ENCODE results near the gene CLCN5. TPM values are rescaled to one million over a fixed set of nuclear protein-coding genes. Genes with fewer than 3 reads are reported as not detected.

The CLCN5 gene
- total and polyA plus RNA-seq, 8 donors, result 0.31 to 13.8 (median 1.6) TPM

DNA sequence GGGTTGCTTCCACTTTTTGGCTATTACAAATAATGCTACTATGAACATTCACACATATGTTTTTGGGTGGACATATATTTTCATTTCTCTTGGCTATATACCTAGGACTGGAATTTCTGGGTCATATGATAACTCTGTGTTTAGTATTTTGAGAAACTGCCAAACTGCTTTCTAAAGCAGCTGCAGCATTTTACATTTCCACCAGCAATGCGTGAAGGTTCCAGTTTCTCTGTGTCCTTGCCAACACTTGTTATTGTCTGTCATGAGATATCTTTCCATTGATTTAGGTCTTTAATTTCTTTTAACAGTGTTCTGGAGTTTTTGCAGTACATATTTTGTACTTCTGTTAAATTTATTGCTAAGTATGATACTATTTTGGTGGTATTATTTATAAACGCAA, 48.3 kb downstream of the CLCN5 start:
- intact Hi-C loops (cut with DNase I; ENCODE audit: low total_unique reads), result no loop called here
- no peak for TF ChIP-seq EP300 (IDR thresholded peaks at IDR 0.05)
- no peak for TF ChIP-seq POLR2A (IDR thresholded peaks at IDR 0.05)
- no peak for TF ChIP-seq POLR2AphosphoS5 (IDR thresholded peaks at IDR 0.05)
- TF ChIP-seq, protein P1, sequence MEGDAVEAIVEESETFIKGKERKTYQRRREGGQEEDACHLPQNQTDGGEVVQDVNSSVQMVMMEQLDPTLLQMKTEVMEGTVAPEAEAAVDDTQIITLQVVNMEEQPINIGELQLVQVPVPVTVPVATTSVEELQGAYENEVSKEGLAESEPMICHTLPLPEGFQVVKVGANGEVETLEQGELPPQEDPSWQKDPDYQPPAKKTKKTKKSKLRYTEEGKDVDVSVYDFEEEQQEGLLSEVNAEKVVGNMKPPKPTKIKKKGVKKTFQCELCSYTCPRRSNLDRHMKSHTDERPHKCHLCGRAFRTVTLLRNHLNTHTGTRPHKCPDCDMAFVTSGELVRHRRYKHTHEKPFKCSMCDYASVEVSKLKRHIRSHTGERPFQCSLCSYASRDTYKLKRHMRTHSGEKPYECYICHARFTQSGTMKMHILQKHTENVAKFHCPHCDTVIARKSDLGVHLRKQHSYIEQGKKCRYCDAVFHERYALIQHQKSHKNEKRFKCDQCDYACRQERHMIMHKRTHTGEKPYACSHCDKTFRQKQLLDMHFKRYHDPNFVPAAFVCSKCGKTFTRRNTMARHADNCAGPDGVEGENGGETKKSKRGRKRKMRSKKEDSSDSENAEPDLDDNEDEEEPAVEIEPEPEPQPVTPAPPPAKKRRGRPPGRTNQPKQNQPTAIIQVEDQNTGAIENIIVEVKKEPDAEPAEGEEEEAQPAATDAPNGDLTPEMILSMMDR (IDR thresholded peaks at IDR 0.05), result no peak
- Histone ChIP-seq H3K4me1 (no peaks in the 10 kb centered on the region), H3K9me3 (peaks cover 0 to 10% (median 3%) of the 10 kb centered on the region in 4 donors), H3K36me3 (no peaks in the 10 kb centered on the region), H3K27ac (no peak overlapping the region), H3K27me3 (no peaks in the 10 kb centered on the region), H3K4me3 (no peak overlapping the region)
- no peak for DNase-seq
- 89 to 98% (median 94%) methylated on average over 2 of the region's 2 CpGs for WGBS, 5 donors

DNA sequence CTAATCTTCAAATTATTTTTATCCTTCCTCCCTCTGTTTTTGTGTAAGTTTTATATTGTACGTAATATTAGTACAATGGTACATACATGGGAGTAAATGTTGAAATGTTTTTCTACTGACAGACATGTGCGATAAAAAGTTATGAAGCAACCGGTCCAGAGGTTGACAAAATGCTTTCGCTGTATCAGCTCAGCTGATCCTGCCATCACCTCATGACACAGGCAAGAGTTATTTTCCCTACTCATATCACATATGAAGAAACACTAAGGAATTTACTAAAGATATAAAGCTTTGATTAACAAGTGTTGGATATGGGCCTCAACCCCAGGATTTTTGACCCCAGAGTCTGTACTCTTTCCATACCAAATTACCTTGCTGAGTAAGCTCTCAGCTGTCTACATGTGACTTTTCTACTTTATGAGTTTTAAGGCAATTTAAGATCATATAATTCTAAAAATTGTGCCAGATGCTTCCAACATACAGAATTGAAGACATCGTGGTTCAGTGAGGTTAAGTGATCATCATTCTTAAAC, 50.0 kb downstream of the CLCN5 start:
- Histone ChIP-seq H3K9me3 (peaks cover 0 to 10% (median 3%) of the 10 kb centered on the region in 4 donors), H3K4me3 (no peak overlapping the region), H3K36me3 (no peaks in the 10 kb centered on the region), H3K27me3 (no peaks in the 10 kb centered on the region), H3K27ac (no peak overlapping the region), H3K4me1 (no peaks in the 10 kb centered on the region)
- no peak for TF ChIP-seq POLR2A (IDR thresholded peaks at IDR 0.05)
- TF ChIP-seq POLR2AphosphoS5 (IDR thresholded peaks at IDR 0.05), result no peak
- TF ChIP-seq, protein P1 (IDR thresholded peaks at IDR 0.05), result no peak
- no peak for TF ChIP-seq EP300 (IDR thresholded peaks at IDR 0.05)
- DNase-seq, result no peak
- intact Hi-C loops (cut with DNase I; ENCODE audit: low total_unique reads), result no loop called here
- 89 to 93% (median 93%) methylated on average over 5 of the region's 5 CpGs for WGBS, 5 donors

DNA sequence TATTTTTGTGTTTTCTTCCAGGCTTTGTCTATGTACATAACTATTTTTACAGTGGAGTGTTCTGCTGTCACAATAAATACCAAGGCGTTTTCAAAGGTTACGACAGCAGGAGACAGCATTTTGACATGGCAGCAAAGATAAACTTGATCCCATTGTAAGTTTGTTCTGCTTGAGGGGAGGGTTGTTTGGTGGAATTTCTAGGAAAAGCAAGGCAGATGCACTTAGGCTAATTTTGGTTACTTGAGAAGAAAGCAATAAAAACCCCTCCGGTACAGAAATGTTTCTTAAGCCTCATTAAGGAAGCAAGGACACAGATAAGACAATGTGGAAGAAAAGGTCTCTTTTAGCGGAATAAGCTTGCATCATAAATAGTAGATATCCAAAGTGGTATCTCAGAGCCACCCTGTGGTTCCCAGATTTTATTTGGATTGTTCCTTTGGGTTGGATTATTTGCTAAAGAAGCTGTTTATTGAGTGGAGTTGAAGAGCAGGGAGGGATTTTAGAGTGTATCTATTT, 54.3 kb downstream of the CLCN5 start:
- WGBS, 5 donors, result 75 to 93% (median 82%) methylated on average over 4 of the region's 4 CpGs
- no peaks in the 10 kb centered on the region for H3K27me3 ChIP-seq
- H3K4me1 ChIP-seq, result no peaks in the 10 kb centered on the region
- no peaks in the 10 kb centered on the region for H3K36me3 ChIP-seq
- intact Hi-C loops (cut with DNase I; ENCODE audit: low total_unique reads), result no loop called here
- H3K4me3 ChIP-seq, result no peak overlapping the region
- DNase-seq, result no peak
- H3K27ac ChIP-seq, result no peak overlapping the region
- TF ChIP-seq, protein P1 (IDR thresholded peaks at IDR 0.05), result no peak
- TF ChIP-seq POLR2A (IDR thresholded peaks at IDR 0.05), result no peak
- TF ChIP-seq POLR2AphosphoS5 (IDR thresholded peaks at IDR 0.05), result no peak
- no peak for TF ChIP-seq EP300 (IDR thresholded peaks at IDR 0.05)
- no peaks in the 10 kb centered on the region for H3K9me3 ChIP-seq

DNA sequence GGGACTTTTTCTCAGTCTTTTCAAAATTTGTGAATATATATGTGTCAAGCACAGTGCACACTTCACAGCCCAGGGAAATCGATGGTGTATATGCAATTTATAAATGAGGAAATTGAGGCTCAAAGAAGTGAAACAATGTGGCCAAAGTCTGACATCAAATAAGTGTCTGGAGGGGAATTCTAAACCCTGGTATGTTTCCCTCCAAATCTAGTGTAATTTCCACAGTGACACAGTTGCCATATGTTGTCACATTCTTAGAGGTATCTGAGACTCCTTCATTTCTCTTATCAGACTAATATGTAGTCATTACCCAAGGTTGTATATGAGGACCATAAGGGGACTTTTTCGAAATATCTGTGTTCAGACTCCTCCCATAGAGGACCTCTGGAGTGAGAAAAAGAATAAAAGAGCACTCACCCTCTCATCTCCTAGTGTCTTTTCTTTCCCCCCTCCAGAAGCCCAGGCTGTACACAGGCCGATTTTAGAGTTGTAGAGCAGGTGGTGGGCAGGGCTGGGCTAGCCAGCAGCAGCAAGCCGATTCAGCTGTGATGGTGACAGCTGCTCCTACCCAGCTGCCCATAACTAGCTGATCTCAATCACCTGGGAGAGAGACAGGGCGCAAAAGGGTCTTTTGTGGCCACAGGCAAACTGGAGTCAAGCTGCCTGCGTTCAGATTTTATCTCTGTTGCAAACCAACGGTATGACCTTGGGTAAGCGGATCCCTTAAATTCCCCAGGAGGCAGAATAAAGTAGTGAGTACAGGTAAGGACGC, 55.1 kb downstream of the CLCN5 start:
- WGBS, 5 donors, result 43 to 64% (median 60%) methylated on average over 8 to 9 of the region's 9 CpGs
- Histone ChIP-seq H3K9me3 (no peaks in the 10 kb centered on the region), H3K27me3 (no peaks in the 10 kb centered on the region), H3K4me1 (no peaks in the 10 kb centered on the region), H3K36me3 (no peaks in the 10 kb centered on the region), H3K4me3 (no peak overlapping the region), H3K27ac (no peak overlapping the region)
- no peak for TF ChIP-seq POLR2A (IDR thresholded peaks at IDR 0.05)
- TF ChIP-seq, protein P1 (IDR thresholded peaks at IDR 0.05), result no peak
- no peak for TF ChIP-seq EP300 (IDR thresholded peaks at IDR 0.05)
- no peak for TF ChIP-seq POLR2AphosphoS5 (IDR thresholded peaks at IDR 0.05)
- intact Hi-C loops (cut with DNase I; ENCODE audit: low total_unique reads), result no loop called here
- no peak for DNase-seq
